ENCODE data around the gene ABLIM1.

Gene ABLIM1

GRCh38 chr10:114401195-114401791 is 256.8 kb downstream of the ABLIM1 start:
- no peak for DNase-seq

- no peak for DNase-seq
Observed at GRCh38 chr10:114400091-114400490, 258.0 kb downstream of the ABLIM1 start.

- no peak for DNase-seq
Observed at GRCh38 chr10:114399576-114399975, 258.5 kb downstream of the ABLIM1 start.

GRCh38 chr10:114398587-114399331 is 259.3 kb downstream of the ABLIM1 start:
- DNase-seq: no peak

- no peak for DNase-seq
Observed at GRCh38 chr10:114397651-114398145, 260.4 kb downstream of the ABLIM1 start.

GRCh38 chr10:114396464-114396863 is 261.6 kb downstream of the ABLIM1 start:
- DNase-seq: no peak

- no peak for DNase-seq
Observed at GRCh38 chr10:114395366-114396022, 262.6 kb downstream of the ABLIM1 start.

- no peak for DNase-seq
Observed at GRCh38 chr10:114394531-114394930, 263.5 kb downstream of the ABLIM1 start.

- no peak for DNase-seq
Observed at GRCh38 chr10:114393886-114394285, 264.2 kb downstream of the ABLIM1 start.

- no peak for DNase-seq
Observed at GRCh38 chr10:114393482-114393881, 264.6 kb downstream of the ABLIM1 start.

- DNase-seq: no peak
Observed at GRCh38 chr10:114392112-114392835, 265.8 kb downstream of the ABLIM1 start.

GRCh38 chr10:114391599-114391998 is 266.5 kb downstream of the ABLIM1 start:
- DNase-seq: no peak

GRCh38 chr10:114389426-114389825 is 268.6 kb downstream of the ABLIM1 start:
- DNase-seq: no peak

- DNase-seq: no peak
Observed at GRCh38 chr10:114388275-114388674, 269.8 kb downstream of the ABLIM1 start.

- no peak for DNase-seq
Observed at GRCh38 chr10:114387784-114388183, 270.3 kb downstream of the ABLIM1 start.

- no peak for DNase-seq
Observed at GRCh38 chr10:114386452-114386851, 271.6 kb downstream of the ABLIM1 start.

- DNase-seq: no peak
Observed at GRCh38 chr10:114385557-114385956, 272.5 kb downstream of the ABLIM1 start.

GRCh38 chr10:114384601-114385000 is 273.5 kb downstream of the ABLIM1 start:
- DNase-seq: no peak

GRCh38 chr10:114384181-114384580 is 273.9 kb downstream of the ABLIM1 start:
- DNase-seq: no peak

Measured in activated gamma-delta T cell (primary cell).